Ishikawa (cell line): ENCODE measurements around the gene ZCCHC8.
A peak's percentile ranks its signal among the peaks of the same experiment; 100 is the strongest.

ENCODE experiments used
- CEBPB ChIP-seq: IDR thresholded peaks from 2 replicates; pipeline ENCODE4 v1.6.1; 2012
- CREB1 ChIP-seq: IDR thresholded peaks from 2 replicates; pipeline ENCODE4 v1.6.1; 2012; ENCODE audit warnings: low read depth
- EGR1 ChIP-seq: IDR thresholded peaks from 2 replicates; pipeline ENCODE4 v1.6.1; 2012
- EP300 ChIP-seq: IDR thresholded peaks from 2 replicates; pipeline ENCODE4 v1.6.1; 2012; ENCODE audit warnings: borderline replicate concordance
- FOXM1 ChIP-seq: IDR thresholded peaks from 2 replicates; pipeline ENCODE4 v1.6.1; 2012; ENCODE audit warnings: low read depth, borderline replicate concordance
- MAX ChIP-seq: IDR thresholded peaks from 2 replicates; pipeline ENCODE4 v1.6.1; 2012
- NFIC ChIP-seq: IDR thresholded peaks from 2 replicates; pipeline ENCODE4 v1.6.1; 2012
- RAD21 ChIP-seq: IDR thresholded peaks from 2 replicates; pipeline ENCODE4 v1.6.1; 2012; ENCODE audit warnings: low read depth
- REST ChIP-seq: IDR thresholded peaks from 2 replicates; pipeline ENCODE4 v1.6.1; 2012; ENCODE audit warnings: low read depth, mild to moderate bottlenecking
- TAF1 ChIP-seq: IDR thresholded peaks from 2 replicates; pipeline ENCODE4 v1.6.1; 2012; ENCODE audit warnings: low read depth, mild to moderate bottlenecking
- TCF12 ChIP-seq: IDR thresholded peaks from 2 replicates; pipeline ENCODE4 v1.6.1; 2012; ENCODE audit warnings: low read depth
- TEAD4 ChIP-seq: IDR thresholded peaks from 2 replicates; pipeline ENCODE4 v1.6.1; 2012
- USF1 ChIP-seq: IDR thresholded peaks from 2 replicates; pipeline ENCODE4 v1.6.1; 2012
- YY1 ChIP-seq: IDR thresholded peaks from 2 replicates; pipeline ENCODE4 v1.6.1; 2012; ENCODE audit warnings: low read depth
- ZBTB7A ChIP-seq: IDR thresholded peaks from 2 replicates; pipeline ENCODE4 v1.6.1; 2012; ENCODE audit warnings: low read depth

The ZCCHC8 gene

GRCh38 chr12:122452701-122453285 lies 47.9 kb downstream of the ZCCHC8 start:
- TF ChIP-seq RAD21 (no peak), USF1 (no peak), MAX (no peak), TEAD4 (no peak), TAF1 (no peak)

GRCh38 chr12:122449317-122449716 lies 51.4 kb downstream of the ZCCHC8 start:
- TF ChIP-seq TAF1 (no peak), EP300 (peak; percentile 84), REST (no peak), TCF12 (peak; percentile 78), NFIC (0 out of 2 replicates have a peak, but pooled peaks have one; percentile 11), YY1 (0 out of 2 replicates have a peak, but pooled peaks have one; percentile 29), USF1 (peak; percentile 21; the same call in 1 of the 2 replicates), MAX (peak; percentile 82), EGR1 (no peak), TEAD4 (peak; percentile 91), CEBPB (peak; percentile 97), ZBTB7A (no peak), FOXM1 (peak; percentile 66; the same call in 1 of the 2 replicates), RAD21 (no peak), CREB1 (no peak)

GRCh38 chr12:122438822-122439221 lies 61.9 kb downstream of the ZCCHC8 start:
- peak; percentile 64; the same call in 1 of the 2 replicates for TF ChIP-seq CEBPB

- no peak for TF ChIP-seq EP300
- no peak for TF ChIP-seq CREB1
- peak; percentile 31; the same call in 1 of the 2 replicates for TF ChIP-seq NFIC
- no peak for TF ChIP-seq EGR1
- TF ChIP-seq MAX, result 0 out of 2 replicates have a peak, but pooled peaks have one; percentile 26
Observed at GRCh38 chr12:122437656-122438121, 63.0 kb downstream of the ZCCHC8 start.

GRCh38 chr12:122435186-122435585 lies 65.5 kb downstream of the ZCCHC8 start:
- TF ChIP-seq REST (no peak), RAD21 (no peak), NFIC (no peak)

GRCh38 chr12:122427403-122427802 lies 73.3 kb downstream of the ZCCHC8 start:
- TF ChIP-seq FOXM1 (no peak), YY1 (no peak), TCF12 (no peak), CREB1 (no peak), TAF1 (no peak), MAX (no peak), RAD21 (no peak), CEBPB (no peak), ZBTB7A (no peak), NFIC (no peak), REST (no peak), TEAD4 (no peak), EGR1 (no peak), EP300 (no peak), USF1 (no peak)
